Erythroblast (primary cell): Measurements from ENCODE around the gene PPP1R15A.

Experiments used
- GATA1 ChIP-seq: IDR thresholded peaks from 2 replicates; pipeline ENCODE4 v1.6.1; 2011; ENCODE audit warnings: low read depth, mild to moderate bottlenecking, control low read depth, low read length, moderate library complexity
- POLR2A ChIP-seq: IDR thresholded peaks from 2 replicates; pipeline ENCODE4 v1.6.1; 2011; ENCODE audit warnings: mild to moderate bottlenecking, low read length

DNA sequence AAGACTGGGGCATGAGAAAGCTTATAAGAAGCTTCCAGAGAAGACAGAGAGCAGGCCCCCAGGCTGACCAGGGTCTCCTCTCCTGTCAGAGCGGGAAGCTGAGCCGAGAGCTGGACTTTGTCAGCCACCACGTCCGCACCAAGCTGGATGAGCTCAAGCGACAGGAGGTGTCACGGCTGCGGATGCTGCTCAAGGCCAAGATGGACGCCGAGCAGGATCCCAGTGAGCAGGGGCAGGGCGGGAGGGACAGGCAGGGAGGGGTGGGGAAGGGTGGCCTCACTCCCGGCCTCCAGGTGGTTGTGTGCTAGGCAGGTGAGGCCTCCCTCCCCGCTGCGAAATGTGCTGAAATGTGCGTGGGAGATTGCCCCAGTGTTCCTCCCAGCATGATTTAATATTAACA is 33.4 kb downstream of the PPP1R15A start:
- TF ChIP-seq POLR2A: no peak
- no peak for TF ChIP-seq GATA1
